Suprapubic skin (tissue), 3 donors: ENCODE results near the gene CEP112.

Experiments
- EP300 ChIP-seq: sonication (generic); formaldehyde crosslinking; IDR thresholded peaks from one replicate; pipeline ENCODE4 v1.6.1; 2017; ENCODE audit warnings: antibody characterized with exemption
- POLR2A ChIP-seq, 2 donors: fragments of 450-650 bp; IDR thresholded peaks; one replicate each; pipeline ENCODE4 v1.6.1; 2017; ENCODE audit warnings: antibody characterized with exemption in 2 of 2, mild to moderate bottlenecking in 2 of 2, moderate library complexity in 2 of 2
- TF ChIP-seq, protein P1 (sequence below), 2 donors: fragments of 200-600 bp in 1 of 2; fragments of 450-650 bp in 1 of 2; sonication (generic) in 1 of 2; IDR thresholded peaks; one replicate each; pipeline ENCODE4 v1.5.1; 2016 to 2019; ENCODE audit warnings: antibody characterized with exemption in 2 of 2, mild to moderate bottlenecking in 1 of 2, moderate library complexity in 1 of 2

DNA sequence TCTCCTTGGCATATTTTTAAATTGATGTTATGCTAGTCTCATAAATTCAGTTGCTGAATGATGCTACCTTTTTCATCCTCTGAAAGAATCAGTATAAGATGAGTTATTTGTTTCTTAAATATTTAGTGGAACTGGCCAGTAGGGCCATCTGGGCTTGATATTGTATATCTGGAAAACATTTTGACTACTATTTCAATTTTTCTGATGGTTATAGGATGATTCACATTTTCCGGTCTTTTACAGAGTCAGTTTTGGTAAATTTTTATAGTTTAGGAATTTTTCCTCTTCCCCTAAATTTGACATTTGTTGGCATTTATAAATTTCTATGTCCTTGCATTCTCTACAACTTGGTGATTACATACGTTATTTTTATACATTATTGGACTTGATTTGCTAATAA is 334.2 kb downstream of the CEP112 start:
- no peak for TF ChIP-seq POLR2A (IDR thresholded peaks at IDR 0.05)
- TF ChIP-seq, protein P1, sequence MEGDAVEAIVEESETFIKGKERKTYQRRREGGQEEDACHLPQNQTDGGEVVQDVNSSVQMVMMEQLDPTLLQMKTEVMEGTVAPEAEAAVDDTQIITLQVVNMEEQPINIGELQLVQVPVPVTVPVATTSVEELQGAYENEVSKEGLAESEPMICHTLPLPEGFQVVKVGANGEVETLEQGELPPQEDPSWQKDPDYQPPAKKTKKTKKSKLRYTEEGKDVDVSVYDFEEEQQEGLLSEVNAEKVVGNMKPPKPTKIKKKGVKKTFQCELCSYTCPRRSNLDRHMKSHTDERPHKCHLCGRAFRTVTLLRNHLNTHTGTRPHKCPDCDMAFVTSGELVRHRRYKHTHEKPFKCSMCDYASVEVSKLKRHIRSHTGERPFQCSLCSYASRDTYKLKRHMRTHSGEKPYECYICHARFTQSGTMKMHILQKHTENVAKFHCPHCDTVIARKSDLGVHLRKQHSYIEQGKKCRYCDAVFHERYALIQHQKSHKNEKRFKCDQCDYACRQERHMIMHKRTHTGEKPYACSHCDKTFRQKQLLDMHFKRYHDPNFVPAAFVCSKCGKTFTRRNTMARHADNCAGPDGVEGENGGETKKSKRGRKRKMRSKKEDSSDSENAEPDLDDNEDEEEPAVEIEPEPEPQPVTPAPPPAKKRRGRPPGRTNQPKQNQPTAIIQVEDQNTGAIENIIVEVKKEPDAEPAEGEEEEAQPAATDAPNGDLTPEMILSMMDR (IDR thresholded peaks at IDR 0.05), result no peak
- TF ChIP-seq EP300, result no peak
